ENCODE results near the gene HBM. TPM values are rescaled to one million over a fixed set of nuclear protein-coding genes. Genes with fewer than 3 reads are reported as not detected.

The HBM gene
- total RNA-seq, 1 donor from 2014 or later, result not detected

- Mint-ChIP-seq H3K4me1 (no peaks in the 10 kb centered on the region), H3K27me3 (ENCODE audit: insufficient read depth, low read depth) (peaks cover 8% of the 10 kb centered on the region), H3K4me3 (no peak overlapping the region), H3K27ac (peak overlapping the region; percentile 46), H3K36me3 (peaks cover 20% of the 10 kb centered on the region), H3K9me3 (no peaks in the 10 kb centered on the region)
- TF ChIP-seq EZH2 (IDR thresholded peaks at IDR 0.05) (no peak), EZH2phosphoT487 (IDR thresholded peaks at IDR 0.05) (no peak), CTCF (IDR thresholded peaks at IDR 0.05) (no peak)
- H3K27me3 ChIP-seq, result peaks cover 12% of the 10 kb centered on the region
- DNase-seq (ENCODE audit: low spot score), result no peak
- no peaks in the 10 kb centered on the region for H3K36me3 ChIP-seq
- H3K4me2 ChIP-seq, result no peak overlapping the region
- peaks cover 25% of the 10 kb centered on the region for H4K20me1 ChIP-seq (ENCODE audit: low read depth)
- H2AFZ ChIP-seq (replicated peaks), result no peak overlapping the region
- no peak overlapping the region for H3K27ac ChIP-seq
- no peaks in the 10 kb centered on the region for H3K4me1 ChIP-seq
- H3K4me3 ChIP-seq, result no peak overlapping the region
- H3K9ac ChIP-seq, result no peak overlapping the region
- peaks cover 47% of the 10 kb centered on the region for H3F3A ChIP-seq (ENCODE audit: low read depth)
- H3K9me3 ChIP-seq (ENCODE audit: low read depth), result no peaks in the 10 kb centered on the region
- no peaks in the 10 kb centered on the region for H3K79me2 ChIP-seq (ENCODE audit: low read depth)
Measured at GRCh38 chr16:185213-185612, 19.4 kb downstream of the HBM start.

- H3K9me3 ChIP-seq (ENCODE audit: low read depth), result no peaks in the 10 kb centered on the region
- peaks cover 44% of the 10 kb centered on the region for H3F3A ChIP-seq (ENCODE audit: low read depth)
- H3K27ac ChIP-seq, result no peak overlapping the region
- no peak overlapping the region for H3K27ac Mint-ChIP-seq
- no peak for DNase-seq (ENCODE audit: low spot score)
- H3K36me3 Mint-ChIP-seq, result peaks cover 20% of the 10 kb centered on the region
- H3K27me3 ChIP-seq, result peaks cover 8% of the 10 kb centered on the region
- no peaks in the 10 kb centered on the region for H3K4me1 ChIP-seq
- H3K4me3 Mint-ChIP-seq, result no peak overlapping the region
- no peaks in the 10 kb centered on the region for H3K9me3 Mint-ChIP-seq
- no peak overlapping the region for H3K4me3 ChIP-seq
- H3K9ac ChIP-seq, result no peak overlapping the region
- H3K4me1 Mint-ChIP-seq, result no peaks in the 10 kb centered on the region
- no peaks in the 10 kb centered on the region for H3K36me3 ChIP-seq
- H3K4me2 ChIP-seq, result no peak overlapping the region
- no peak for TF ChIP-seq EZH2phosphoT487 (IDR thresholded peaks at IDR 0.05)
- no peak for TF ChIP-seq EZH2 (IDR thresholded peaks at IDR 0.05)
- no peak for TF ChIP-seq CTCF (IDR thresholded peaks at IDR 0.05)
- H4K20me1 ChIP-seq (ENCODE audit: low read depth), result peaks cover 22% of the 10 kb centered on the region
- no peaks in the 10 kb centered on the region for H3K79me2 ChIP-seq (ENCODE audit: low read depth)
- no peak overlapping the region for H2AFZ ChIP-seq (replicated peaks)
- H3K27me3 Mint-ChIP-seq (ENCODE audit: insufficient read depth, low read depth), result peaks cover 8% of the 10 kb centered on the region
Measured at GRCh38 chr16:185691-186090, 19.9 kb downstream of the HBM start.

GRCh38 chr16:187330-187729 lies 21.6 kb downstream of the HBM start:
- H3K4me3 ChIP-seq, result no peak overlapping the region
- no peaks in the 10 kb centered on the region for H3K27me3 ChIP-seq
- no peak for DNase-seq (ENCODE audit: low spot score)
- H3K27ac ChIP-seq, result no peak overlapping the region
- H3K27me3 Mint-ChIP-seq (ENCODE audit: insufficient read depth, low read depth), result peaks cover 3% of the 10 kb centered on the region
- H3K36me3 Mint-ChIP-seq, result peaks cover 26% of the 10 kb centered on the region
- no peaks in the 10 kb centered on the region for H3K4me1 ChIP-seq
- no peak for TF ChIP-seq EZH2phosphoT487 (IDR thresholded peaks at IDR 0.05)
- no peak for TF ChIP-seq CTCF (IDR thresholded peaks at IDR 0.05)
- no peak for TF ChIP-seq EZH2 (IDR thresholded peaks at IDR 0.05)
- H3K4me2 ChIP-seq, result no peak overlapping the region
- H3K4me3 Mint-ChIP-seq, result no peak overlapping the region
- no peak overlapping the region for H3K9ac ChIP-seq
- no peak overlapping the region for H2AFZ ChIP-seq (replicated peaks)
- H3K4me1 Mint-ChIP-seq, result no peaks in the 10 kb centered on the region
- no peaks in the 10 kb centered on the region for H3K9me3 Mint-ChIP-seq
- no peaks in the 10 kb centered on the region for H3K36me3 ChIP-seq
- no peaks in the 10 kb centered on the region for H3K9me3 ChIP-seq (ENCODE audit: low read depth)
- peaks cover 30% of the 10 kb centered on the region for H3F3A ChIP-seq (ENCODE audit: low read depth)
- no peaks in the 10 kb centered on the region for H3K79me2 ChIP-seq (ENCODE audit: low read depth)
- H3K27ac Mint-ChIP-seq, result no peak overlapping the region
- H4K20me1 ChIP-seq (ENCODE audit: low read depth), result peaks cover 10% of the 10 kb centered on the region
